HG02798 (cell line): Measurements from ENCODE around the gene TXNL1.

ENCODE experiments used
- ATAC-seq: cut with Tn5 transposase; IDR thresholded peaks from one replicate; pipeline ENCODE4 v1.9.1; 2021; ENCODE audit warnings: mild to moderate bottlenecking; ENCODE audit not compliant: unreplicated experiment, poor library complexity

TXNL1 gene

GRCh38 chr18:56647071-56647470, 8.7 kb upstream of the TXNL1 start:
- no peak for ATAC-seq

GRCh38 chr18:56645415-56646016, 7.1 kb upstream of the TXNL1 start:
- no peak for ATAC-seq

- no peak for ATAC-seq
Observed at GRCh38 chr18:56643381-56643780, 5.0 kb upstream of the TXNL1 start.

GRCh38 chr18:56641714-56642337, 3.4 kb upstream of the TXNL1 start:
- ATAC-seq: no peak

- ATAC-seq: no peak
Observed at GRCh38 chr18:56639571-56639970, 1.2 kb upstream of the TXNL1 start.

GRCh38 chr18:56639104-56639381, 651 bp upstream of the TXNL1 start:
- ATAC-seq: no peak

- peak; percentile 13 for ATAC-seq
Observed at GRCh38 chr18:56637711-56638231, 621 bp downstream of the TXNL1 start.

- ATAC-seq: no peak
Observed at GRCh38 chr18:56637176-56637575, 1.2 kb downstream of the TXNL1 start.

GRCh38 chr18:56635007-56635406, 3.4 kb downstream of the TXNL1 start:
- no peak for ATAC-seq

GRCh38 chr18:56632070-56633022, 6.0 kb downstream of the TXNL1 start:
- no peak for ATAC-seq

- ATAC-seq: no peak
Observed at GRCh38 chr18:56627991-56628390, 10.4 kb downstream of the TXNL1 start.

- no peak for ATAC-seq
Observed at GRCh38 chr18:56615738-56616520, 22.5 kb downstream of the TXNL1 start.

GRCh38 chr18:56606618-56607017, 31.8 kb downstream of the TXNL1 start:
- ATAC-seq: no peak

- no peak for ATAC-seq
Observed at GRCh38 chr18:56598422-56598821, 40.0 kb downstream of the TXNL1 start.

GRCh38 chr18:56593906-56594305, 44.5 kb downstream of the TXNL1 start:
- ATAC-seq: no peak

- no peak for ATAC-seq
Observed at GRCh38 chr18:56580026-56580425, 58.4 kb downstream of the TXNL1 start.

- no peak for ATAC-seq
Observed at GRCh38 chr18:56579451-56579850, 58.9 kb downstream of the TXNL1 start.

- no peak for ATAC-seq
Observed at GRCh38 chr18:56576826-56577573, 61.4 kb downstream of the TXNL1 start.

GRCh38 chr18:56575819-56576663, 62.4 kb downstream of the TXNL1 start:
- ATAC-seq: peak; percentile 73
